Mucosa of descending colon (tissue), 3 donors: ENCODE results near the gene OR4D9. TPM values are rescaled to one million over a fixed set of nuclear protein-coding genes. Genes with fewer than 3 reads are reported as not detected.

Source experiments
- ATAC-seq: fragments of 200-7000 bp; cut with Tn5 transposase; one replicate; pipeline ENCODE4 v1.9.1; 2020; ENCODE audit warnings: mild to moderate bottlenecking, moderate library complexity
- DNase-seq, 3 donors: peaks; one replicate each; pipeline ENCODE4 v3.0.0-alpha.2; 2020
- H3K36me3 ChIP-seq: fragments of 200-600 bp; one replicate; pipeline ENCODE4 v1.8.0; 2021; ENCODE audit warnings: low read depth, mild to moderate bottlenecking
- H3K4me1 ChIP-seq: fragments of 200-600 bp; one replicate; pipeline ENCODE4 v1.8.0; 2021; ENCODE audit warnings: low read depth, mild to moderate bottlenecking
- H3K4me3 ChIP-seq: fragments of 200-600 bp; one replicate; pipeline ENCODE4 v1.8.0; 2021; ENCODE audit warnings: mild to moderate bottlenecking
- H3K9me3 ChIP-seq: fragments of 200-600 bp; one replicate; pipeline ENCODE4 v1.8.0; 2021; ENCODE audit warnings: mild to moderate bottlenecking
- CTCF ChIP-seq: fragments of 200-600 bp; IDR thresholded peaks from one replicate; pipeline ENCODE4 v1.8.0; 2022; ENCODE audit warnings: antibody characterized with exemption, mild to moderate bottlenecking
- intact Hi-C, 2 donors: fragments of 100-400 bp; cut with DNase I in 1 of 2; cut with micrococcal nuclease in 1 of 2; formaldehyde crosslinking; loops; one replicate each; pipeline versions ENCODE4 v1.11.0 to v1.11.1; 2022; cut with DNase I, micrococcal nuclease
- long read RNA-seq, 2 donors: library from polyadenylated mRNA; unstranded; transcript quantifications; one replicate each; pipeline ENCODE4 v2.0.0, GENCODE V29; 2019 to 2021
- total RNA-seq, 3 donors: library from RNA; stranded (reverse); fragmentation: NEBNext Ultra II Directional in 2 of 3; extraction: Animal tissue kit (Norgen Biotek cat#: 25700) in 2 of 3; gene quantifications; one replicate each; pipeline versions ENCODE4 v1.2.1 to v1.2.4, GENCODE V29; 2021 to 2023
- donor health status: DM: no; HTN: no; CAD: no; lungs with moderate emphysema.
- donor health status: DM: no; HTN: no; CAD: no.
- donor health status: DM: no; HTN: yes; CAD: no.

The OR4D9 gene
- not detected for total RNA-seq
- long read RNA-seq, donor 1, result 0 reads
- long read RNA-seq, donor 2, result 0 reads

- ATAC-seq (no peak), DNase-seq (no peak)
- no peaks in the 10 kb centered on the region for H3K4me1 ChIP-seq
- no peak for TF ChIP-seq CTCF
- H3K36me3 ChIP-seq, result no peaks in the 10 kb centered on the region
- no peak within 1 kb of the TSS for H3K4me3 ChIP-seq
- no peaks in the 10 kb centered on the region for H3K9me3 ChIP-seq
- intact Hi-C loops, result no loop called here
These were observed at the start of gene OR4D9 for GRCh38 chr11:59510941-59511589. Gene OR4D9 (plus strand): TSS chr11:59511539. CDS start chr11:59514913, 3,374 bp downstream.

GRCh38 chr11:59463190-59463641 lies 48.1 kb upstream of the OR4D9 start:
- TF ChIP-seq CTCF, result no peak
- Histone ChIP-seq H3K4me1 (no peaks in the 10 kb centered on the region), H3K9me3 (no peaks in the 10 kb centered on the region), H3K36me3 (no peaks in the 10 kb centered on the region), H3K4me3 (no peak overlapping the region)
- peak in 1 of 3 donors; percentile 7 for DNase-seq
- ATAC-seq, result peak; percentile 25
- intact Hi-C loops, result no loop called here

- DNase-seq (no peak), ATAC-seq (no peak)
- intact Hi-C loops, result no loop called here
- no peak for TF ChIP-seq CTCF
- no peaks in the 10 kb centered on the region for H3K4me1 ChIP-seq
- H3K4me3 ChIP-seq, result no peak within 1 kb of the TSS
- H3K9me3 ChIP-seq, result no peaks in the 10 kb centered on the region
- no peaks in the 10 kb centered on the region for H3K36me3 ChIP-seq
These were observed 38.3 kb upstream of the OR4D9 start, which contains the start of gene OR4D10 for GRCh38 chr11:59473015-59473414. Gene OR4D10 (plus strand): TSS chr11:59473315. CDS start chr11:59477430, 4,115 bp downstream.

- no peak for DNase-seq
- no peaks in the 10 kb centered on the region for H3K4me1 ChIP-seq
These were observed 36.2 kb upstream of the OR4D9 start for GRCh38 chr11:59475176-59475575.

GRCh38 chr11:59479906-59480305 lies 31.4 kb upstream of the OR4D9 start:
- Histone ChIP-seq H3K4me3 (no peak overlapping the region), H3K36me3 (no peaks in the 10 kb centered on the region), H3K4me1 (no peaks in the 10 kb centered on the region), H3K9me3 (no peaks in the 10 kb centered on the region)
- no peak for ATAC-seq
- intact Hi-C loops, result no loop called here
- no peak for TF ChIP-seq CTCF
- no peak for DNase-seq

More at GRCh38 chr11:59475176-59475575, 36.2 kb upstream of the OR4D9 start:
- Histone ChIP-seq H3K9me3 (no peaks in the 10 kb centered on the region), H3K4me3 (no peak overlapping the region), H3K36me3 (no peaks in the 10 kb centered on the region)
- no peak for ATAC-seq
- TF ChIP-seq CTCF, result no peak
- intact Hi-C loops, result no loop called here
